RPMI8226 (cell line): ENCODE data around the gene B3GAT2.
A peak's percentile ranks its signal among the peaks of the same experiment; 100 is the strongest.

ENCODE experiments used
- DNase-seq: peaks from one replicate; pipeline ENCODE4 v3.0.0-alpha.2; 2015

Gene B3GAT2

GRCh38 chr6:70889270-70889669 is 67.6 kb downstream of the B3GAT2 start:
- DNase-seq = no peak

DNA sequence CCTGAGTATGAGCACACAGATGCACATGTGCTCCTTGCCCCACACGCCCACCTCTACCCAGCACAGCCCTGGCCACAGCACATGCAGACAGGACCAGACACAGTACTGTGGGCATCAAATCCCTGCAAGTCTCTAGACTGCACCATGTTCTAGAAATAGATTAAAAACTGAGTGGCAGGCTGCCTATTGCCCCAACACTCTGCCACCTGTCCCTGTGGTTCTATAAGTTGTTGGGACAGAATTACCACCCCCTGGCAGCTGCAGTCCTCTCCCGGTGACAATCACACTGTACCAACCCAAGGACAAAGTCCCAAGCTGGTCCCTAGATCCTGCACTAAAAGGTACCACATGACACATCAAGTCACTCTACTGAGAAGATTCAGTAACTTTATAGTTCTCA is 70.2 kb downstream of the B3GAT2 start:
- no peak for DNase-seq

DNA sequence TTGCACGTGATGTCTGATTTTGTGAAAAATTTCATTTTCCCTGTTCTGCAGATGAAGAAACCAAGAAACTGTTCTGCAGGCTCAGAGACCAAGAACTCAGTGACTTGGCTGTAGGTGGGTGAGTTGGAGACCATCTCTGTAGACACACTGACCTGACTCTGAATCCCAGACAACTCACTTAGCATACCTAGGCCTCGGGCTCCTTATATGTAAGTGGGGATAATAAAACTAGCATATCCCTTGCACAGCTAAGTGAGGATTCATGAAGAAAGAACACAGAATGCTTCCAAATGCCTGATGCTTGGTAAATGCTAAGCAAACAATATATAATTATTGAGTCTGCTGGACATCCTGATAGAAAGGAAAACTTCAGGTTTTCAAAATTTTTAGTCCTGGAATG is 70.8 kb downstream of the B3GAT2 start:
- DNase-seq = no peak

GRCh38 chr6:70884074-70884983 is 72.5 kb downstream of the B3GAT2 start:
- DNase-seq = peak; percentile 82

DNA sequence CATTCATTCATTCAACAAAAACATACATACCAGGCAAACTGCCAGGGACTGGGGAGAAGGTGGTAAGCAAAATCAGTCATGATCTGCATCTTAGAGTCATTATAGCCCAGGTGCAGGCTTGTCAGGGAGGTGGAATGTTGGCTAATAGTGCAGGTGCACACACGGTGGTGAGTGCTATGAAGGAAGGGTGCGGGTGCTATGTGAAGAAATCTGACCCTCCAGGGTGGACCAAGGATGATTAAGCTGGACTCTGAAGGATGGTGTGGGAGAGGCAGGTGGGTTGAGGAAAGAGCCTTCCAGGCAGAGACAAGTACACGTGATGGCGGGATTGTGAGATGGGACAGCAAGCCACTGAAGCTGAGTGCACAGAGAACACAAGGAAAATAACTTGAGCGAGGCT is 77.4 kb downstream of the B3GAT2 start:
- DNase-seq = no peak

DNA sequence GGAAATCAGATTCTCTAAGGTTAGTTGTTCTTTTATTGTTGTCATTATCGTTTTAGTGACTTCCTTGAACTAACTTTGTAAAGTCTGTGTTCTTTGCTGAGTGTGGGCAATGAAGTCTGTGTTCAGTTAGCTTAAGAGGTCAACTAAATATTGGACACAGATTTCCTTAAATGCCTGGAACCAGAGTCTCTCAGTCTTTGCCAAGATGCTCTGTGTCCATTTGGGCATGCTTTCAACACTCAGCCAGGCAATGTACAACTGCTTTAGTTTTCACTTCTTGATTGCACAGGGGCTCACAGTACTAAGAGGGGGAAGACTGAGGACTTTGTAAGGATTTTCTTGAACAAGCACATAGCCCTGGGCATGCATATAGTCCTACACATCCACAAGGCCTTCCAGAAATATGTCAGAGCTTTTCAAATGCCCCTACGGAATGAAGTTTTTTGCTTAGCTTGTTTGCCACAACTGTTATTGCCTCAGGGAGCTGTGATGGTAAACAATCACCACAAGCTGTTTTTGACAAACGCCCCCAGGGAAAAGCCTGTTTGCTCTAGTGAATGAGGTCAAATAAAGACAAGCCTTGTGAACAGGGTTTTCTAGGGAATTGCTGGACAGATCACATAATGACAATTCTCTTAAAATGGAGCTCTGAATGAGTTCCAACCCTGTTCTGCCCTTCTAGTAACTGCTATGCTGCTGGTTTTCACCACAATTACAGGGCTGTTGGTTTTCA is 82.5 kb downstream of the B3GAT2 start:
- DNase-seq = no peak

DNA sequence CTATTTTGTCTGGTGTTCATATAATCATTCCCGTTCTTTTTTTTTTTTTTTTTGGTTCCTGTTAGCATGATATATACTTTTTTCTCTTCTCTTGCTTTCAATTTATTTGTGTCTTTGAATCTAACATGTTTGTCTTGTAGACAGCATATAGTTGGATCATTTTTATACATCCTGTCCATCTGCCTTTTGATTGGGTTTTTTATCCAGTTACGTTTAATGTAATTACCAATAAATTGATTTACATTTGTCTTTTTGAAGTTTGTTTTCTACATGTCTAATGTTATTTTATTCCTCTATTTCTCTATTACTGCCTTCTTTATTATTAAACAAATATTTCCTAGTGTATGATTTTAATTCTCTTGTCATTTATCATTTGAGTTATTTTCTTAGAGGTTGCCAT is 84.4 kb downstream of the B3GAT2 start:
- DNase-seq = no peak

DNA sequence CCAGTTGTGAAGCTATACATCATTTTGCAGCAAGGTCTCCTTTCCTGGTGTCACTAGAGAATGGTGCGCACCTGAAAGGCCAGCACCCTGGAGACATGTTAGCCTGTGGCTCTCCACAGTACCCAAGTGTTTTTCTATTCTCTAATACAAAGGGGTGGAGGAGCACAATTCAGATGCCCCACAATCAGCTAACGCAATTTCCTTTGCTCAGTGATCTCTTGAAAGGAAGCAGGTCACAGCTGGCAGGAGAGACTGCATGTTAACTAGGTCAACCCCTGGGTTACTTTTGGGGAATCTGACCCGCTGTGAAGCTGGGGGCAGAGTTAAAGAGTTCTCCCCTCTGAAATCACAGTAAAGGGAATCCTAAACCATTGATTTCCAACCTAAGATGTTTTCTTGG is 92.5 kb downstream of the B3GAT2 start:
- no peak for DNase-seq

DNA sequence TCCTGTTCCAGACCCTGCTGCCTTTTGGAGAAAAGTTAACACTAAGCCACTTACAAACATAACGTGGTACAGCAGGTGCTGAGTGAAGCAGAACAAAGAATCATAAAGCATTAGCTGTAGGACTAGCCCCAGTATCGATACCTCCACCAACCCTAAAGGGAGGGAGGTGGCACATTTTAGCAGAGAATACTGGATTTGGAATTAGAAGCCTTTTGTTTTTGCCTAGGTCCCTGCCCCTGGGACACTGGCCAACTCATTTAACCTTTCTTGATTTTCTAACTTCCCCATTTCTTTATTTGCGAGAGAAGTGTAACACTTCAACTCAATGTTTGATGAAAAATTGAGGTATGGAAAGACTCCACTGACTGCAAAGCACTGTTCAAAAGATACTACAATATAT is 93.5 kb downstream of the B3GAT2 start:
- DNase-seq = peak; percentile 65

GRCh38 chr6:70860920-70861319 is 95.9 kb downstream of the B3GAT2 start:
- DNase-seq = no peak

DNA sequence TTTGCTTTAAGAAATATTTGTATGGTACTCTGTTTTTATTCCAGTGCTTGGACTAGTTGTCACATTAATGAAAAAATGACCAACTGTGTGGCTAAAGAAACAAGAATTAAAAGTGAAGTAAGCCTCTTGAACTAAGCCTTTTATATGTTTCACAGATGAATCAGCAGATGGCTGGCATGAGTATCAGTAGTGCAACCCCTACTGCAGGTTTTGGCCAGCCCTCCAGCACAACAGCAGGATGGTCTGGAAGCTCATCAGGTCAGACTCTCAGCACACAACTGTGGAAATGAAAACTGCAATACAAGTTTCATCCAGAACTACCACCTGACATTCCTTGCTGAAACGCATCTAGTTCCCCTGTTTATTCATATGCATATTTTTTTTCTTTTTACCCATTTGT is 96.8 kb downstream of the B3GAT2 start:
- no peak for DNase-seq

DNA sequence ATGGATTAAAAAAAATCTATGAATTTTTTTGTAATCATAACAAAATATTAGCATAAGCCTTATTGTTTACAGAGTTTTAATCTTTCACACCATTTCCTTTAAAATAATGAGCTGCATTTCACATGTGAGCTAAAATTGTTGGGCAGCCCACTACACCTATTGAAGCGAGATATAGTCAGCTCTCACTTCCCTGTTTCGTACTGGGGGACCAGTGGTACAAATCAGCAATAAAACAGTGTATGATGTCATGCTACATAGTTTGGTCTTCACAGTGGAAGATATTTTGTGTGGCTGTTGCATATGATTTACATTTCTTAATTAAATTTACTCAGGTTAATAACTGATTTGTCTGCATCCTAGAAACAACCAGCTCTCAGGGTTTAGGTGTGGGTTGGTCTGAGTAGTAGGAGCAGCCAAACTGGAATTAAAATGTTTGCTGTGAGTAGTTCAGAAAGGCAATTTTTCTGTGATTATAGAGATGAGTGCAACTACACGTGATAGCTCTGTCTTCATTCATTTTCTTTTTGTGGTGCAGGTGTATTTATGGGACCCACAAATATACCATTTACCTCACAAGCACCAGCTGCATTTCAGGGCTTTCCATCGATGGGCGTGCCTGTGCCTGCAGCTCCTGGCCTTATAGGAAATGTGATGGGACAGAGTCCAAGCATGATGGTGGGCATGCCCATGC is 99.3 kb downstream of the B3GAT2 start:
- DNase-seq = no peak

DNA sequence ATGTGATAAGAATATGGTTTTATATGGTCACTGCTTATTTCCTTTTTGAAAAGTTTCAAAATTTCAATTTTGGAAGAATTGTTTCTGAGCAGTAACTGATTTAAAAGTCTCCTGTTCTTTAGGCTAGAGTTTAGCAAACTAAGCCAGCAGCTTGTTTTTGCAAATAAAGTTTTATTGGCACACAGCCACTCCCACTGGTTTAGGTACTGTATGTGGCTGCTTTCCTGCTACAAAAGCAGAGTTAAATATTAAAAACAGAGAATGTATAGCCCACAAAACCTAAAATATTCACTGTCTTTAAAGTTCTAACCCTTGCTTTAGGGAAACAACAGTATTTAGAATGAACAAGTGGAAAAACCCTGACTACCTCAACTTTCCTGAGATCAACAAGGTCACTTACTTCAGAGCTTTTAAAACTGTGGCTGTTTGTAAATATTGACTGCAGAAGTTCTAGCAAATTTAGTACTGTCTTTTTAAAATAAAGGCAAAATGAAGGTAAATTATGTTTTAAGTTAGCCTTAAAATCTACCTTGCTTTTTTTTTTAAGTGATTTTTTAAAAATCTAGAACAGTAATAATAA is 104.1 kb downstream of the B3GAT2 start:
- DNase-seq = no peak

DNA sequence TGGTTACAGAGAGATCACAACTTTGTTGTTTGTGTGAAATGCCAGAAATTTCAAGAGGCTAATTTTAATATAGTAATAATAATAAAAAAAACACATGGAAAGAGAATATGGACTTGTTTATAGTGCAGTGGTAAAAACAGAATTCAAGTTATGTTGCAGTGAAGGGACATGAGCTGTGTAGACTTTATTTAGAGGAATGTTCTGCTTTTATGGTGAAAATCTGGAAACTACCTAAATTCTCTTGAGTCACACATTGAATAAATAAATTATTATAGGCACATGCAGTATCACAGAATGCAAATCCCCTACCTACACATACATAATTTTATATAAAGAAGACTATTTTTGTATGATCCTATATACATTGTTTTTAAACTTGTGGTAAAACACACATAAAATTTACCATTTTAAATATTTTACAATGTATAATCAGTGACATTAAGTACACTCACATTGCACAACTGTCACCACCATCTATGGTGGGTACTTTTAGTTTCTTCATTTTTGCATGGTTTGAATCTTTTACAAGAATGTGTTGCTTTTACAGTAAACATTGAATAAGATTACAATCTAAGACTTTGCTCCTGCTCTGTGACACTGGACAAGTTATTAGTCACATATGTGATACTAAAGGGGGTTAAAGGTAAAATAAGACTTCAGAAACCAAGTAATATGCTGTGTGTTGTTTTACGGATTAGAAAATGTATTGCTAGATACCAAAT is 107.4 kb downstream of the B3GAT2 start:
- DNase-seq = no peak

DNA sequence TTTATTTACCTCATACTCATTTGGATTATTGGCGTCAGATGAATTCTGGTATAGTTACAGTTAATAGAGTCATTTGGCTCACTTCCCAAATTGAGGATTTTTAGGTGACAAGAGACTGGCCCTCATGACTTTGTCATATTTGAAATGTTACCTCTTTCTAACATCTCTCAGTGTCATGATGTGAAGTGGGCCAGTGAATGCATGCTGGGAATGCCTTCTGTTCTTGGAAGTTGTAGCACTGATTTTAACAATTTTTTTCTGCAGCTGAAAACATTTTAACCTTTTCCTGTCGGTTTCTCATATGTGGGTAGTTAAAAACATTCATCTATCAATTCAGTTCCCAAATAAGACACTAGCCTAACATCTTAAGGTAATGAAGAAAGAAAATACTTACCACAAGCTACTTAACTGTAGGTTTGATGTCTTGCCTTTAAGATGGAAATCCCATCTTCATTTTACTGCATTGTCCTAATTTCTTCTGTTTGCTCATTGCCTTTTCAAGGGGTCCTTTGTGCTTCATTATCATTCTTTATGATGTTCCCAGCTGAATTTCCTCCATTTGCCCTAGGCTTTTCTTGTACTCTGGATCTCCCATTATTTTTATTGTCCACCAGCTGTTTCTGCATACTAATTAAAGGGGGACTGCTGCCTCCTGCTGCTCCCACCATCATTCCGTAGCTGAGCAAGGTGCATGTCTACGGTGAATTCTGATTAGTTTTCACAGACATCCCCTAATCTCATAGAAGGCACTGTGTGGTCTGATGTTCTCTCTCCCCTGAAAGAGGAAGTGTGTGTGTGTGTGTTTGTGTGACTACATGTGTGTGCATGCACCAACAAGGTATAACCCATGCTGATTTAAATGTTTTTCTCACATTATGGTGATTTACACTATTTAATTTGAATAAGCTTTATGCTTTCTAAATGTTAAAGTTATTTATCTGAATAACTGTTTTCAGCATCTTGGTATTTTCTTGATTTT is 109.5 kb downstream of the B3GAT2 start:
- no peak for DNase-seq

- no peak for DNase-seq
These were observed 110.5 kb downstream of the B3GAT2 start for GRCh38 chr6:70846207-70846835.

- no peak for DNase-seq
These were observed 112.6 kb downstream of the B3GAT2 start for GRCh38 chr6:70844301-70844700.

- DNase-seq = peak; percentile 31
These were observed 113.4 kb downstream of the B3GAT2 start for GRCh38 chr6:70843328-70843918.

DNA sequence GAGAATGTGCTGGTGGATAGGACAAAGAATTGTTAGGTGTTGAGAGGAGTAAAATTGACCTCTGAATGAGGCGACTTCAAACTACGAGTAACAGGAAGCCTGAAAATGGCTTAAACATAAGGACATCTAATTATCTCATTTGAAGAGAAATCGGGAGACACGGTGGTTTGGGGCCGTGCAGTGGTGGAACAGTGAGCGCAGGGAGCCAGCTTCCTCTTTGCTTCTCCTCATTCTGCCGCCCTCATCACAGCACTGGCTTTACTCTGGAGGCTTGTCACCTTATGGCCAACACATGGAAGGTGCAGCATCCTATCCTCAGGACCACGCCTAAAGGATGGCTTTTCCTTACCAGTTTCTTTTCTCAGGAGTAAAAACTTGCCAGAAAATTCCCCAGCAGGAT is 114.3 kb downstream of the B3GAT2 start:
- DNase-seq = no peak

- DNase-seq = no peak
These were observed 115.7 kb downstream of the B3GAT2 start for GRCh38 chr6:70841112-70841511.
